ENCODE measurements around the gene STK39. TPM values are rescaled to one million over a fixed set of nuclear protein-coding genes. Genes with fewer than 3 reads are reported as not detected.

Gene STK39
- total RNA-seq, 3 donors from 2014 or later, result 36.4 to 57.5 (median 52.5) TPM

- Histone ChIP-seq H3K4me1 (ENCODE audit: low read depth) (no peaks in the 10 kb centered on the region), H3K36me3 (ENCODE audit: low read depth) (no peaks in the 10 kb centered on the region), H3K9me3 (no peaks in the 10 kb centered on the region), H3K4me3 (no peak overlapping the region)
- DNase-seq (no peak), ATAC-seq (no peak)
- no peak for TF ChIP-seq CTCF (IDR thresholded peaks at IDR 0.05)
- intact Hi-C loops (cut with DNase I, micrococcal nuclease), result no loop called here
These were observed 174.6 kb downstream of the STK39 start for GRCh38 chr2:168072626-168073303.

GRCh38 chr2:168064011-168064998 is 183.1 kb downstream of the STK39 start:
- intact Hi-C loops (cut with DNase I, micrococcal nuclease), result no loop called here
- ATAC-seq (peak; percentile 61), DNase-seq (no peak)
- H3K4me3 ChIP-seq, result no peak overlapping the region
- TF ChIP-seq CTCF (IDR thresholded peaks at IDR 0.05), result no peak
- H3K4me1 ChIP-seq (ENCODE audit: low read depth), result no peaks in the 10 kb centered on the region
- H3K36me3 ChIP-seq (ENCODE audit: low read depth), result no peaks in the 10 kb centered on the region
- no peaks in the 10 kb centered on the region for H3K9me3 ChIP-seq

GRCh38 chr2:168062936-168063335 is 184.5 kb downstream of the STK39 start:
- ATAC-seq, result no peak
- Histone ChIP-seq H3K36me3 (ENCODE audit: low read depth) (no peaks in the 10 kb centered on the region), H3K4me1 (ENCODE audit: low read depth) (no peaks in the 10 kb centered on the region), H3K9me3 (no peaks in the 10 kb centered on the region), H3K4me3 (no peak overlapping the region)
- no peak for DNase-seq
- TF ChIP-seq CTCF (IDR thresholded peaks at IDR 0.05), result no peak
- intact Hi-C loops (cut with DNase I, micrococcal nuclease), result no loop called here

- no peaks in the 10 kb centered on the region for H3K9me3 ChIP-seq
- intact Hi-C loops (cut with DNase I, micrococcal nuclease), result no loop called here
- H3K4me3 ChIP-seq, result no peak overlapping the region
- no peaks in the 10 kb centered on the region for H3K36me3 ChIP-seq (ENCODE audit: low read depth)
- no peak for DNase-seq
- no peak for TF ChIP-seq CTCF (IDR thresholded peaks at IDR 0.05)
- no peaks in the 10 kb centered on the region for H3K4me1 ChIP-seq (ENCODE audit: low read depth)
- no peak for ATAC-seq
These were observed 185.3 kb downstream of the STK39 start for GRCh38 chr2:168062054-168062453.

- Histone ChIP-seq H3K9me3 (no peaks in the 10 kb centered on the region), H3K4me1 (ENCODE audit: low read depth) (no peaks in the 10 kb centered on the region), H3K36me3 (ENCODE audit: low read depth) (no peaks in the 10 kb centered on the region), H3K4me3 (no peak overlapping the region)
- intact Hi-C loops (cut with DNase I, micrococcal nuclease), result no loop called here
- DNase-seq (no peak), ATAC-seq (no peak)
- TF ChIP-seq CTCF (IDR thresholded peaks at IDR 0.05), result no peak
These were observed 186.2 kb downstream of the STK39 start for GRCh38 chr2:168060986-168061750.

All from mucosa of descending colon (tissue), 3 donors.